Endothelial cell (in vitro differentiated cells): Measurements from ENCODE around the gene SLC35F6. TPM values are rescaled to one million over a fixed set of nuclear protein-coding genes. Genes with fewer than 3 reads are reported as not detected.
A peak's percentile ranks its signal among the peaks of the same experiment; 100 is the strongest.

Experiments
- DNase-seq: peaks from one replicate; pipeline ENCODE4 v3.0.0; 2021; ENCODE audit warnings: low spot score
- H3K27ac Mint-ChIP-seq: one replicate; pipeline ENCODE4 v1.8.0; 2021; ENCODE audit warnings: mixed read lengths, inconsistent platforms; ENCODE audit not compliant: unreplicated experiment
- H3K27me3 Mint-ChIP-seq: one replicate; pipeline ENCODE4 v1.8.0; 2021; ENCODE audit warnings: mild to moderate bottlenecking, moderate library complexity, mixed read lengths, inconsistent platforms; ENCODE audit not compliant: unreplicated experiment
- H3K36me3 Mint-ChIP-seq: one replicate; pipeline ENCODE4 v1.8.0; 2021; ENCODE audit warnings: mild to moderate bottlenecking, low read depth, mixed read lengths, inconsistent platforms; ENCODE audit not compliant: unreplicated experiment
- H3K4me1 Mint-ChIP-seq: one replicate; pipeline ENCODE4 v1.8.0; 2021; ENCODE audit warnings: mild to moderate bottlenecking, mixed read lengths, inconsistent platforms; ENCODE audit not compliant: unreplicated experiment
- H3K4me3 Mint-ChIP-seq: one replicate; pipeline ENCODE4 v1.8.0; 2021; ENCODE audit warnings: mild to moderate bottlenecking, mixed read lengths, inconsistent platforms; ENCODE audit not compliant: unreplicated experiment
- H3K9me3 Mint-ChIP-seq: one replicate; pipeline ENCODE4 v1.8.0; 2021; ENCODE audit warnings: mixed read lengths, inconsistent platforms; ENCODE audit not compliant: unreplicated experiment
- long read RNA-seq: library from polyadenylated mRNA; unstranded; transcript quantifications from one replicate; pipeline ENCODE4 v2.0.0, GENCODE V29; 2020; ENCODE audit not compliant: unreplicated experiment
- total RNA-seq: library from RNA; stranded (reverse); fragmentation: NEBNext Ultra II Directional; extraction: Animal tissue kit (Norgen Biotek cat#: 25700); gene quantifications from one replicate; pipeline ENCODE4 v1.2.1, GENCODE V29; 2021; ENCODE audit not compliant: unreplicated experiment
- TF ChIP-seq, protein P1 (sequence below): fragments of 200-600 bp; sonication (generic); IDR thresholded peaks from one replicate; pipeline ENCODE4 v1.5.0; 2021; ENCODE audit warnings: antibody characterized with exemption; ENCODE audit not compliant: unreplicated experiment

The SLC35F6 gene
- 23.8 TPM for total RNA-seq
- long read RNA-seq, partial matches to known transcripts = 0 of 3 reads
- long read RNA-seq, other reads (novel, unspliced or antisense) = 0 of 3 reads

GRCh38 chr2:26764078-26764887 is at the start of gene SLC35F6:
TSS of gene SLC35F6 (plus strand) at chr2:26764284. CDS start at chr2:26764350, 66 bp downstream.
- DNase-seq = peak; percentile 80
- Mint-ChIP-seq H3K27me3 (no peaks in the 10 kb centered on the region), H3K27ac (peak within 1 kb of the TSS; percentile 84), H3K4me3 (peak within 1 kb of the TSS; percentile 93), H3K36me3 (no peaks in the 10 kb centered on the region), H3K4me1 (peaks cover 9% of the 10 kb centered on the region), H3K9me3 (no peaks in the 10 kb centered on the region)
- TF ChIP-seq, protein P1, sequence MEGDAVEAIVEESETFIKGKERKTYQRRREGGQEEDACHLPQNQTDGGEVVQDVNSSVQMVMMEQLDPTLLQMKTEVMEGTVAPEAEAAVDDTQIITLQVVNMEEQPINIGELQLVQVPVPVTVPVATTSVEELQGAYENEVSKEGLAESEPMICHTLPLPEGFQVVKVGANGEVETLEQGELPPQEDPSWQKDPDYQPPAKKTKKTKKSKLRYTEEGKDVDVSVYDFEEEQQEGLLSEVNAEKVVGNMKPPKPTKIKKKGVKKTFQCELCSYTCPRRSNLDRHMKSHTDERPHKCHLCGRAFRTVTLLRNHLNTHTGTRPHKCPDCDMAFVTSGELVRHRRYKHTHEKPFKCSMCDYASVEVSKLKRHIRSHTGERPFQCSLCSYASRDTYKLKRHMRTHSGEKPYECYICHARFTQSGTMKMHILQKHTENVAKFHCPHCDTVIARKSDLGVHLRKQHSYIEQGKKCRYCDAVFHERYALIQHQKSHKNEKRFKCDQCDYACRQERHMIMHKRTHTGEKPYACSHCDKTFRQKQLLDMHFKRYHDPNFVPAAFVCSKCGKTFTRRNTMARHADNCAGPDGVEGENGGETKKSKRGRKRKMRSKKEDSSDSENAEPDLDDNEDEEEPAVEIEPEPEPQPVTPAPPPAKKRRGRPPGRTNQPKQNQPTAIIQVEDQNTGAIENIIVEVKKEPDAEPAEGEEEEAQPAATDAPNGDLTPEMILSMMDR = no peak

DNA sequence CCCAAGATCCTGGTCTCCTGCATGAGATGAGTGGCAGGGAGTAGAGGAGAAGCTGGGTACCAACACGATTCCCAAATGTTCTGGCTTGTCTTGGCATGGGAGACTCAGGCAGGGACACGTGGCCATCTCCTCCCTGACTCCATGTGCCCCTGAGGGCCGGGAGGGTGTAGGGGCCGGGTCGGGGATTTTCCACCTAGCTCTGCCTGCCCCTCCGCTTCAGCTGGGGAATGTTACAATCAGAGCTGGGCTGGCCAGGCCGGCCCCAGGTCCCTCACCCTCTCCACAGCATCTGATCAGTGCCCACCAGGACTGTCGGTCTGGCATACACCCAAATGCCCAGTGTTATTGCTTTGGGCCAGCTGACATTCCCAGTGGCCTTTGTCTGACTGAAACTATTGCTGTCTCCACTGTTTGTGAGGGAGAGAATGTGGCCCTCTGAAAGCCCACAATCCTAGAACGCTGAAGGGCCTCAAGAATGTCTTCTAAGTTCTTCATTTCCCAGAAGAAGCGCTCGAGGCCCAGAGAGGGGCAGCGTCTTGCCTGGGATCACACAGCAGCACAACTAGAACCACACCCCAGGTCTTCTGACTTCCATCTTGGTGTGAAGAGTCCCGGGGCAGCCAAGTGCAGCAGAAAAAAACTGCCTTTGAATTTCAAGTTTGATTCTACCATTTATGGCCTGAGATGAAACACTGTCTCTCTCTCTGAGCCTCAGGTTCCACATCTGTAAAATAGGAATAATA is 48.4 kb upstream of the SLC35F6 start:
- no peak overlapping the region for H3K4me3 Mint-ChIP-seq
- peaks cover 4% of the 10 kb centered on the region for H3K27me3 Mint-ChIP-seq
- TF ChIP-seq, protein P1 = no peak
- no peaks in the 10 kb centered on the region for H3K4me1 Mint-ChIP-seq
- H3K36me3 Mint-ChIP-seq = no peaks in the 10 kb centered on the region
- no peaks in the 10 kb centered on the region for H3K9me3 Mint-ChIP-seq
- H3K27ac Mint-ChIP-seq = no peak overlapping the region
- DNase-seq = no peak

- Mint-ChIP-seq H3K4me3 (no peak overlapping the region), H3K36me3 (no peaks in the 10 kb centered on the region), H3K27me3 (peaks cover 1% of the 10 kb centered on the region), H3K9me3 (no peaks in the 10 kb centered on the region), H3K4me1 (no peaks in the 10 kb centered on the region), H3K27ac (no peak overlapping the region)
- DNase-seq = no peak
- TF ChIP-seq, protein P1 = no peak
Measured at GRCh38 chr2:26716340-26716739, 47.7 kb upstream of the SLC35F6 start.

DNA sequence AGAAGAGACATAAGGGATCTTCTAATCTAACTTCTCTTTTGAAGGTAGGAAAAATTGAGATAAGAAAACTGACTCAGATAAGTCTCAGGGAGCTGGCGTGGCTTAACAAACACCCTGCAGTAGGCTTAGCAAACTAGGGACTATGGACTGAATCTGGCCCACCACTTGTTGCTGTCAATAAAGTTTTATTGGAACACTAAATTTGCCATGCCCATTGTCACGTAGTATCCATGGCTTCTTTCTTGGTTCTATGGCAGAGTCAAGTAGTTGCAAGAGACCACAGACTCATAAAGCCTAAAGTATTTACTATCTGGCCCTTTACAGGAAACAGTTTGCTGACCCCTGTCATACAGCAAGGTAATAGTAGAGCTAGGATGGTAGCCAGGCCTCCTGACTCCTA is 47.3 kb upstream of the SLC35F6 start:
- no peak for DNase-seq
- Mint-ChIP-seq H3K4me3 (no peak overlapping the region), H3K36me3 (no peaks in the 10 kb centered on the region), H3K4me1 (no peaks in the 10 kb centered on the region), H3K27me3 (peaks cover 1% of the 10 kb centered on the region), H3K9me3 (no peaks in the 10 kb centered on the region), H3K27ac (no peak overlapping the region)
- TF ChIP-seq, protein P1 = no peak

DNA sequence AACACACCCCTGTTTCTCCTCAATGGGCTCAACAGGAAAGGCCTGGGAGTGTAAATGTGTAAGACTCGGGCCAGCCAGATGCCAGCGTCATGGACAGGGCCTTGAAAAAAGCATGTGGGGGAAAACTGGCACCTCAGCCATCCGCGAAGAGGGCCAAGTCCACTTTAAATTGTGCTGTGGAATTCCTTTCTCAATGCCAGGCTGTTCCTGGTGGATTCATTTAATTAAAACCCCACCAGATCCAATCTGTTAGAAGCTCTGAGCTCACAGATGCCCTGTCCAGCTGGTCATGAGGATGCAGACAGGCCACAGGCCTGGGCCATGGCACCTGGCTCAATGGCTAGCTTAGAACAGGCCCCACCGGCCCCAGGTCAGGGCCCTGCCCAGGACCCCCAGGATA is 46.7 kb upstream of the SLC35F6 start:
- no peaks in the 10 kb centered on the region for H3K4me1 Mint-ChIP-seq
- H3K27me3 Mint-ChIP-seq = peaks cover 1% of the 10 kb centered on the region
- DNase-seq = no peak
- H3K4me3 Mint-ChIP-seq = no peak overlapping the region
- H3K9me3 Mint-ChIP-seq = no peaks in the 10 kb centered on the region
- TF ChIP-seq, protein P1 = no peak
- H3K27ac Mint-ChIP-seq = no peak overlapping the region
- no peaks in the 10 kb centered on the region for H3K36me3 Mint-ChIP-seq
